HFF-Myc (cell line): ENCODE data around the gene RAB3B.

Experiments used
- DNase-seq: peaks from one replicate; pipeline ENCODE4 v3.0.0-alpha.2; 2011; ENCODE audit warnings: low read depth; ENCODE audit errors: extremely low read depth
- H3K4me3 ChIP-seq: replicated peaks from 2 replicates; pipeline ENCODE4 v1.5.1; 2011; ENCODE audit warnings: low read depth, mild to moderate bottlenecking, control low read depth, low read length
- TF ChIP-seq, protein P1 (sequence below): IDR thresholded peaks from 2 replicates; pipeline ENCODE4 v1.5.1; 2012; ENCODE audit warnings: mild to moderate bottlenecking, low read depth, low read length, control low read depth; ENCODE audit errors: missing control alignments

RAB3B gene

DNA sequence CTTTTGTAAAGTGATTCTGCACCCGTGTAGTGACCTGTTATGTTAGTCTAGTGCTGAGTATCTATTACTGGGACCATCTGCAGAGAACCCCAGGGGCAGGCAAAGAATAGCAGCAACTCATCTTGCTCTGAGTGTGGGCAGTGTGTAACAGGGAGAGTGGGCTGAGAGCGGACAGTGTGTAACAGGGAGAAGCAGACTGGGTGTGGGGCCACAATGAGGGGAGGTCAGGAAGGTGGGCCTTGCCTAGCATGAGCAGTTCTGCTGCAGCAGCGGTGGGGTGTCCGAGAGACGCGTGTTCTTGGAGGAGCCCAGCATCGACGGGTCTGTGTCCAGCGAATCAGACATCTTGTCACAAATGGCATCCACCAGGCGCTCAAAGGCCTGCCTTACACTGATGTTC, 70.8 kb downstream of the RAB3B start:
- DNase-seq: no peak
- TF ChIP-seq, protein P1, sequence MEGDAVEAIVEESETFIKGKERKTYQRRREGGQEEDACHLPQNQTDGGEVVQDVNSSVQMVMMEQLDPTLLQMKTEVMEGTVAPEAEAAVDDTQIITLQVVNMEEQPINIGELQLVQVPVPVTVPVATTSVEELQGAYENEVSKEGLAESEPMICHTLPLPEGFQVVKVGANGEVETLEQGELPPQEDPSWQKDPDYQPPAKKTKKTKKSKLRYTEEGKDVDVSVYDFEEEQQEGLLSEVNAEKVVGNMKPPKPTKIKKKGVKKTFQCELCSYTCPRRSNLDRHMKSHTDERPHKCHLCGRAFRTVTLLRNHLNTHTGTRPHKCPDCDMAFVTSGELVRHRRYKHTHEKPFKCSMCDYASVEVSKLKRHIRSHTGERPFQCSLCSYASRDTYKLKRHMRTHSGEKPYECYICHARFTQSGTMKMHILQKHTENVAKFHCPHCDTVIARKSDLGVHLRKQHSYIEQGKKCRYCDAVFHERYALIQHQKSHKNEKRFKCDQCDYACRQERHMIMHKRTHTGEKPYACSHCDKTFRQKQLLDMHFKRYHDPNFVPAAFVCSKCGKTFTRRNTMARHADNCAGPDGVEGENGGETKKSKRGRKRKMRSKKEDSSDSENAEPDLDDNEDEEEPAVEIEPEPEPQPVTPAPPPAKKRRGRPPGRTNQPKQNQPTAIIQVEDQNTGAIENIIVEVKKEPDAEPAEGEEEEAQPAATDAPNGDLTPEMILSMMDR: no peak
- no peak overlapping the region for H3K4me3 ChIP-seq

DNA sequence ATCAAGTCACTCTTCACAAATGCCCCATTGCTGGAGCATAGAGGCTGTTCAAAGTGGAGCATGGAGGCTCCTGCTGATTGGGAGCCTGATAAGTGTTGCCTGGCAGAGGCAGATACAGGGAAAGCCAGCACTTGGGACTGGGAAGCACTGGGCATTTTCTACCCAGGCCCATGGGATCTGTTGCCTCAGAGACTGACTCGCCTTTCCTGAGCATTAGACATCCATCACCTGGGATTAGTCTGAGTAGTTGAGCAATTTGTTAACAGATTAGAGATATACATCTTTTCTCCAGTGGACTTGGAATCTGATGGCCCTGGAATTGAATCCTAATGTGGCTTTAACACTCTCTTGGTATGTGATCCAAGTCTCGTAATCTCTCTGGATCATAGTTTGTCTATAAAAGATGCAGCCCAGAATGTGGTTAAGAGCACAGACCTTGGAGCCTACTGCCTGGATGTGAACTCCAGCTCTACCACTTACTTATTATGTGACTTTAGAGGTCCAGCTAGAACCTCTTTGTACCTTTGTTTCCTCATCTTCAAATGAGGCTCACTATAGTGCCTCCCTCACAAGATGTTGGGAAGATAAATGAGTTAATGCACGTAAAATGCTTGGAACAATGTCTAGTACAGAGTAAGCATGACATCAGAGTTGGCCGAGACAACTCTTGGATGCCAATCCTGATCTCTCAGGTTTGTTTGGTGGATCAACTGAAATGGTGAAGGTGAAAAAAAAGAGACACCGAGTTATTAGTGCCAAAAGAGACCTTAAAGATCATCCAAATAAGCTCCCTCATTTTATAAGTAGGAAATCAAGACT, 73.7 kb downstream of the RAB3B start:
- DNase-seq: no peak
- TF ChIP-seq, protein P1: no peak
- no peak overlapping the region for H3K4me3 ChIP-seq

DNA sequence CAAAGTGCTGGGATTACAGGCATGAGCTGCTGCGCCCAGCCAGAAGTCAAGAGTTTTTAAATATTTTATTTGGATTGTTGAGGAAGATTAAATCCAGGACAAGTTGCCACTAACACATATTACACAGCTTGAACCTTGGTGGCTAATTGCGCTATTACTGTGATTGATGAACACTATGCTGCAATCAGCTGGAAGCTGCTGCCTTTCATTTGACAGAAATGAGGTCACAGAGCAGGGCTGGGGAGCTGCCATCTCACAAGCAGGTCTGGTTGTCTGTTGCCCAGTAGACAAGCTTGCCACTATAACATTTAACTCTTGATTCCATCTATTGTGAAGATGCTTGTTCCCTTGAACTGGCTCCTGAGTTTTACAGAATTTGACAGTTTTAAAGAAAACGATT, 74.5 kb downstream of the RAB3B start:
- no peak for DNase-seq
- no peak overlapping the region for H3K4me3 ChIP-seq
- TF ChIP-seq, protein P1: no peak

DNA sequence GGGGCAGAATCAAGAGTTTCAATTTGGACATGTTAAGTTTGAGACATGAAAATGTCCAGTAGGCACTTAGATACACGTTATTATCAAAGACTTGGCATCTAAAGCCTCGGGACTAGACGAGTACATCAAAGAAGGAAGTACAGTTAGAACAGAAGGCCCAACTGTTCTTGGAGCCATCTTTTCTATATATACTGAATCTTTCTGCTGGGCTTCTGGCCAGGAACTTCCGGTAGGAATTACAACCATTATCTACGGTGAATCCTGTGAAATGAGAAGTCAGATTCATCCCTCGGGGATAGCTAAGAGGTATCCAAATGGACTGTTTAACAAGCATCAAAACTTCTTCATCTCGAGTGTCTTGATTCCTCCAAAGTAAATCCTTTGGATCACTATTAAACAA, 77.6 kb downstream of the RAB3B start:
- H3K4me3 ChIP-seq: no peak overlapping the region
- no peak for DNase-seq
- TF ChIP-seq, protein P1: no peak

DNA sequence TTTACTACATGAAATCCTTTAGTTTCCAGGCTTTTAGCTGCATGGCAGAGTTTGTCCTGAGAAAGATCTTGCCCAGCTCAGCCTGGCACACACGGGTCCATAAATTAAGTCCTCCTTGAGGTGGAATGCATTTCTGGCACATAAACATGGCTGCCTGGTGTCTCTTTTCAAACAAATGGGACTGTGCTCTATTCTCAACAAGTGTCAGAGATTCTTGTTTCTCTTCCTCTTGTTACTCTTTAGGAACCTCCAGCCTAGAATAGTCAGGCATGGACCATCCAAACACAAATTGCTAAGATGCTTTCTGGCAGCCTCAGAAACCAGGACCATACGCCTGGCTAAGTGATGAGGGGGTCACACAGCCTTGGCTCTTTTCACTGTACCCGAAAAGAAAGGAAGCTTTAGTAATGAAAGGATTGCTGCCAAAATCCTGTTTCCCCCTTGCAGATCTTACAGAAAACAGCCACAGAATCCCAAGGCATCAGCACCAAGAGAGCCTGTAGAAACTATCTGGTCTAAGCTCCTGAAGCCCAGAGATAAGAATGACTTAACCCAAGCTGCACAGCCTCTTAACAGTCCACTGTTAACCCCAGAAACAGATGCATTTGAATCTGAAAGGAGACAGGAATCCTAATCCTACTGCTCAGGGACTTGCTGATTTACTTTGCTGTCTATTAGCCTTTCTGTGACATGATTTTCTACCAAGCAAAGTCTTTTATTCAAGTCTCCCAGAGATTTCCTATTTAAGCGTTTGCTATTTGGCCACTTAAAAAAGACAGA, 80.1 kb downstream of the RAB3B start:
- TF ChIP-seq, protein P1: no peak
- DNase-seq: no peak

DNA sequence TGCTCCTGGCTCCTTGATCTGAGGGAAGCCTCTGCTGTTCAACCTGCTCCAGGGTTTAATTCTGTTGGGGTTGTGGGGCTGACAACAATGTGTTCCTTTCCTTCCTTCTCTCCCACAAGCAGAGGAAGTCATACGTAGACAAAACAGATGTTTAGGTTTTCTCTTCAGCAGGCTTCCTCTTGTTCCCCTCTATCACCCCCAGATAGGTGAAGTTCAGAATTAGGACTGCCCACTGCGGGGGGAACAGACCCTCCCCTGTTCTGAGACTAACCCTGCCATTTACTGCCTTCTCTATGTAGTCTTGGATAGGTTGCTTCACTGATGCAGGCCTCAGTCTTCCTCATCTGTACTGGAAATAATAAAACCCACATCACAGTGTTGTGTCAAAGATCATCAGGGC, 82.0 kb downstream of the RAB3B start:
- TF ChIP-seq, protein P1: no peak
- DNase-seq: no peak
- no peak overlapping the region for H3K4me3 ChIP-seq

More for the DNA sequence above, 80.1 kb downstream of the RAB3B start:
- no peak overlapping the region for H3K4me3 ChIP-seq
